HG03457 (cell line): ENCODE data around the gene GPR146.

Experiments
- ATAC-seq: cut with Tn5 transposase; IDR thresholded peaks from one replicate; pipeline ENCODE4 v1.9.1; 2021; ENCODE audit warnings: moderate number of reproducible peaks; ENCODE audit not compliant: unreplicated experiment

Gene GPR146

DNA sequence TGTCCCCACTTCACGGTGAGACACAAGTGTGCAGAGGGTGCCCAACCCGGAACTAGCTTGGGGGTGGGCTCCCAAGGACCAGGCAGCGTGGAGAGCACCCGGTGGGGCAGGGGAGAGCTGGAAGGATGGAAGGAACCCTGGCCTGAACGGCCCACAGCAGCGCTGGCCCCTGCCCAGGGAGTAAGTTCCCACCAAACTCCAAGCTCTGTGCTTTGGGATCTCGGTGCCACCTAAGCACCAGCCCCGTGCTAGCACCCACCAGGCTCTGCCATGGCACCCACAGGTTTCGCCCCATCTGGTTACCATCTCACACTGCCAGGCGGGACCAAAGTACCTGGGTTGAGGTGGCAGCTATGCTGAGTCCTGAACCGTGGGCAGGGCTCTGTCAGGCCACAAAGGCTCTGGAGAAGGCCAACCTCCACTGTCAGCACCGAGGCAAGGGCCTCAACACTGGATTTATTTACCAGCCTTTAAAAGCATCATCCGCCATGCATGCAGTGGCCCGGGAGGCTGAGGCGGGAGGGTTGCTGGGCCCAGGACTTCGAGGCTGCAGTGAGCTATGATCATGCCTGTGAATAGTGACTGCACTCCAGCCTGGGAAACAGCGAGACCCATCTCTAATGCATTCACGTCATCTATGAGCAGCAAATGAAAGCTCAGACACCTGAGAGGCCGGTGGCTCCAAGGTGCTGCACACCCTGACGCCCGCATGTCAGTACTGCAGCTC is 59.6 kb downstream of the GPR146 start:
- ATAC-seq = no peak

GRCh38 chr7:1104516-1105179 is 60.3 kb downstream of the GPR146 start:
- no peak for ATAC-seq

- ATAC-seq = no peak
Measured at GRCh38 chr7:1105189-1105588, 60.8 kb downstream of the GPR146 start.

DNA sequence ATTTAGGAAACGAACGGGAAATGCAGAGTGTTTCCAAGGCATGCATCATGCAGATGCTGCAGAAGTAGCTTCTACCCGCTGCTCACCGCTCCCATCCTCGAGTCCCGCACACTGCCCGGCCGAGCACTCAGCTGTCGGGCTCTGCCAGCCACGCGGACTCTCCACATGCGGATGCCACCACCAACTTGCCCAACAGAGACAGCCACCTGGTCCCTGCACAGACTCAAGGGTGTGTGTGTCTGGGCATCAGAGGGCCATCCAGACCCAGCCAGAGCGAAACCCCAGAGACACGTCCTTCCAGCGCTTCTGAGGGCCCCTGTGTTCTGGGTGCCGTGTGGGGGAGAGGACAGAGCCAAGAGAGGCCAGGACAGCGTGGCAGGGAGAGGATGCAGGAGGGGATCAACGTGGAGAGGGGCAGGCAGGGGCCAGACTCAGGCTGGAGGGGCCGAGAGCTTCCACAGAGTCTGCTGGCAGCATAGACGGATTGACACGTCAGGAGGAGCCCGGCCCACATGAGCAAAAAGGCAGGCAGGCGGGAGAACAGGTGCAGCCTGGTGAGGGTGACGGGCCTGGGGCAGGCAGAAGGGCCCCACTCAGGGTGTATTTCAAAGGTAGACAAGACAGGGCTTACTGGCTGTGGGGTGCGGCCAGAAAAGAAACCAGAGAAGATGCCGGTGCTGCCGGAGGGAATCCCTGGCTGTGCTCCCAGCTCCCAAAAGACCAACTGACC is 61.9 kb downstream of the GPR146 start:
- ATAC-seq = no peak

DNA sequence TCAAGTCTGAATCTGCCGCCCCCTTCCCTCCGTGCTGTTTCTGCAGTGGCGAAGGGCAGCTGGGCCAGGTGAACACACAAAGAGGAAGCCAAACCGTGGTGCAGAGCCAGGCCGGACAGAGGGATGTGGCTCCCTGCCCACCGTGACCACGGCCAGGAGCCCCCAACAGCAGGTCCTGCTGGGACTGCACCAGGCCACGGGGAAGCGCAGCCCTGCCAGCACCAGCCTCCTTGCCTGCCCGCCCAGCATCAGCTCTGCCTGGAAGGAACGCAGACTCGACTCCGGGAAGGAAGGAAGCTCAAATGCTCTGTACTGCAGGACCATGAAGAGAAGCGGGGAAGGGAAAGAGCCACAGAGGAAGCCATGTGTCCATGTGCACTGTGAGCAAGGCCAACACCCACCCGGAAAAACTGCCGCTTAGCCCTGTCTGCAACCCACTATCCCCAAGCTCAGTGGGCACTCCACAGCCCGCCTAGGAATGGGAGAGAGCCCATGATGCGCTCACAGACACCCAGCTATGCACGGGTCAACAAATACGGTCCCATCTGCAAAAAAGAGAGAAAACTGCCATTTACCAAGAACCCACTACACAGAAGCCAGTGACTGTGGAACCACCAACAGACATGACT is 62.6 kb downstream of the GPR146 start:
- ATAC-seq = no peak

- ATAC-seq = no peak
Measured at GRCh38 chr7:1108264-1108920, 64.0 kb downstream of the GPR146 start.
